ENCODE data around the gene PITX1.

The PITX1 gene

GRCh38 chr5:135048286-135048685 lies 14.3 kb upstream of the PITX1 start:
- H3K27me3 ChIP-seq (ENCODE audit: control insufficient read depth in 3 of 3, insufficient read depth in 3 of 3, low read depth in 1 of 3, low read length in 3 of 3) = peaks cover 15 to 97% (median 73%) of the 10 kb centered on the region in 3 experiments
- peaks cover 0 to 17% of the 10 kb centered on the region in 2 donors for H3K4me1 ChIP-seq (ENCODE audit: control insufficient read depth in 2 of 2, insufficient read depth in 1 of 2, low read depth in 1 of 2, low read length in 2 of 2)
- H2BK120ac ChIP-seq (ENCODE audit: low read depth, low read length) = no peak overlapping the region
- no peak overlapping the region for H2AK5ac ChIP-seq (ENCODE audit: low read depth, low read length)
- H2AFZ ChIP-seq (ENCODE audit: low read length) = no peak overlapping the region
- no peak overlapping the region for H3K4me2 ChIP-seq (ENCODE audit: insufficient read depth, low read length, poor library complexity, severe bottlenecking)
- H2BK12ac ChIP-seq (ENCODE audit: low read length) = peak overlapping the region; percentile 30
- no peak overlapping the region for H3K23ac ChIP-seq (ENCODE audit: low read depth, low read length, poor library complexity)
- DNase-seq (ENCODE audit: low spot score) = no peak
- H3K27ac ChIP-seq (replicated peaks; ENCODE audit: low read length) = no peak overlapping the region
- H3K9ac ChIP-seq (ENCODE audit: low read depth, low read length, poor library complexity) = no peak overlapping the region
- H4K8ac ChIP-seq (ENCODE audit: low read depth, low read length) = no peak overlapping the region
- H4K91ac ChIP-seq (ENCODE audit: low read depth, low read length, poor library complexity) = no peak overlapping the region
- no peaks in the 10 kb centered on the region for H3K36me3 ChIP-seq (replicated peaks in 1 of 2; ENCODE audit: control insufficient read depth in 2 of 2, insufficient read depth in 2 of 2, low read length in 2 of 2)
- H3K79me1 ChIP-seq (ENCODE audit: low read depth, low read length) = no peaks in the 10 kb centered on the region
- no peak overlapping the region for H2BK5ac ChIP-seq (ENCODE audit: low read length)
- no peaks in the 10 kb centered on the region for H3K9me3 ChIP-seq (replicated peaks in 1 of 2; ENCODE audit: control insufficient read depth in 2 of 2, insufficient read depth in 1 of 2, low read depth in 1 of 2, low read length in 2 of 2)
- WGBS, 2 donors (ENCODE audit: extremely low coverage in 2 of 2, insufficient read length in 2 of 2, insufficient replicate concordance in 1 of 2) = no CpG with 5 or more reads among the region's 2 CpGs
- H3K14ac ChIP-seq (ENCODE audit: low read length) = no peak overlapping the region
- H3K18ac ChIP-seq (ENCODE audit: low read length) = peak overlapping the region; percentile 74
- peak overlapping the region; percentile 37 for H2BK15ac ChIP-seq (ENCODE audit: low read length)
- H3K4me3 ChIP-seq (ENCODE audit: low read length in 2 of 2) = no peak overlapping the region
- H3K4ac ChIP-seq (ENCODE audit: low read length) = no peak overlapping the region

- Histone ChIP-seq H3K4me3 (ENCODE audit: low read length in 2 of 2) (no peak overlapping the region), H2AFZ (ENCODE audit: low read length) (no peak overlapping the region), H2BK120ac (ENCODE audit: low read depth, low read length) (no peak overlapping the region), H3K4me1 (ENCODE audit: control insufficient read depth in 2 of 2, insufficient read depth in 1 of 2, low read depth in 1 of 2, low read length in 2 of 2) (peaks cover 0 to 17% of the 10 kb centered on the region in 2 donors), H3K27ac (replicated peaks; ENCODE audit: low read length) (no peak overlapping the region), H3K79me1 (ENCODE audit: low read depth, low read length) (no peaks in the 10 kb centered on the region), H2BK5ac (ENCODE audit: low read length) (no peak overlapping the region), H3K4ac (ENCODE audit: low read length) (no peak overlapping the region), H4K91ac (ENCODE audit: low read depth, low read length, poor library complexity) (no peak overlapping the region), H3K4me2 (ENCODE audit: insufficient read depth, low read length, poor library complexity, severe bottlenecking) (no peak overlapping the region), H3K23ac (ENCODE audit: low read depth, low read length, poor library complexity) (no peak overlapping the region), H3K18ac (ENCODE audit: low read length) (peak overlapping the region; percentile 49), H2BK15ac (ENCODE audit: low read length) (no peak overlapping the region), H3K9ac (ENCODE audit: low read depth, low read length, poor library complexity) (no peak overlapping the region), H3K9me3 (replicated peaks in 1 of 2; ENCODE audit: control insufficient read depth in 2 of 2, insufficient read depth in 1 of 2, low read depth in 1 of 2, low read length in 2 of 2) (no peaks in the 10 kb centered on the region), H2BK12ac (ENCODE audit: low read length) (no peak overlapping the region), H3K14ac (ENCODE audit: low read length) (peak overlapping the region; percentile 39), H4K8ac (ENCODE audit: low read depth, low read length) (no peak overlapping the region), H2AK5ac (ENCODE audit: low read depth, low read length) (no peak overlapping the region), H3K27me3 (ENCODE audit: control insufficient read depth in 3 of 3, insufficient read depth in 3 of 3, low read depth in 1 of 3, low read length in 3 of 3) (peaks cover 15 to 98% (median 77%) of the 10 kb centered on the region in 3 experiments), H3K36me3 (replicated peaks in 1 of 2; ENCODE audit: control insufficient read depth in 2 of 2, insufficient read depth in 2 of 2, low read length in 2 of 2) (no peaks in the 10 kb centered on the region)
- no CpG with 5 or more reads among the region's 2 CpGs for WGBS, 2 donors (ENCODE audit: extremely low coverage in 2 of 2, insufficient read length in 2 of 2, insufficient replicate concordance in 1 of 2)
- no peak for DNase-seq (ENCODE audit: low spot score)
Observed at GRCh38 chr5:135047347-135047695, 13.3 kb upstream of the PITX1 start.

GRCh38 chr5:135046661-135047346 lies 12.8 kb upstream of the PITX1 start:
- no peak overlapping the region for H2AK5ac ChIP-seq (ENCODE audit: low read depth, low read length)
- H2BK120ac ChIP-seq (ENCODE audit: low read depth, low read length) = no peak overlapping the region
- no peak overlapping the region for H3K27ac ChIP-seq (replicated peaks; ENCODE audit: low read length)
- no peak overlapping the region for H3K4ac ChIP-seq (ENCODE audit: low read length)
- no peak overlapping the region for H2BK5ac ChIP-seq (ENCODE audit: low read length)
- H2BK12ac ChIP-seq (ENCODE audit: low read length) = no peak overlapping the region
- no peak overlapping the region for H3K14ac ChIP-seq (ENCODE audit: low read length)
- peak overlapping the region; percentile 4 for H3K18ac ChIP-seq (ENCODE audit: low read length)
- no CpG with 5 or more reads among the region's 5 CpGs for WGBS, 2 donors (ENCODE audit: extremely low coverage in 2 of 2, insufficient read length in 2 of 2, insufficient replicate concordance in 1 of 2)
- peaks cover 15 to 98% (median 77%) of the 10 kb centered on the region in 3 experiments for H3K27me3 ChIP-seq (ENCODE audit: control insufficient read depth in 3 of 3, insufficient read depth in 3 of 3, low read depth in 1 of 3, low read length in 3 of 3)
- no peak overlapping the region for H3K9ac ChIP-seq (ENCODE audit: low read depth, low read length, poor library complexity)
- no peak overlapping the region for H3K4me2 ChIP-seq (ENCODE audit: insufficient read depth, low read length, poor library complexity, severe bottlenecking)
- H3K36me3 ChIP-seq (replicated peaks in 1 of 2; ENCODE audit: control insufficient read depth in 2 of 2, insufficient read depth in 2 of 2, low read length in 2 of 2) = no peaks in the 10 kb centered on the region
- H3K4me1 ChIP-seq (ENCODE audit: control insufficient read depth in 2 of 2, insufficient read depth in 1 of 2, low read depth in 1 of 2, low read length in 2 of 2) = peaks cover 0 to 17% of the 10 kb centered on the region in 2 donors
- H4K91ac ChIP-seq (ENCODE audit: low read depth, low read length, poor library complexity) = no peak overlapping the region
- H3K9me3 ChIP-seq (replicated peaks in 1 of 2; ENCODE audit: control insufficient read depth in 2 of 2, insufficient read depth in 1 of 2, low read depth in 1 of 2, low read length in 2 of 2) = no peaks in the 10 kb centered on the region
- no peak overlapping the region for H2BK15ac ChIP-seq (ENCODE audit: low read length)
- no peak overlapping the region for H3K4me3 ChIP-seq (ENCODE audit: low read length in 2 of 2)
- no peaks in the 10 kb centered on the region for H3K79me1 ChIP-seq (ENCODE audit: low read depth, low read length)
- H4K8ac ChIP-seq (ENCODE audit: low read depth, low read length) = no peak overlapping the region
- H2AFZ ChIP-seq (ENCODE audit: low read length) = no peak overlapping the region
- no peak overlapping the region for H3K23ac ChIP-seq (ENCODE audit: low read depth, low read length, poor library complexity)
- DNase-seq (ENCODE audit: low spot score) = no peak

- Histone ChIP-seq H3K79me1 (ENCODE audit: low read depth, low read length) (no peaks in the 10 kb centered on the region), H3K4me1 (ENCODE audit: control insufficient read depth in 2 of 2, insufficient read depth in 1 of 2, low read depth in 1 of 2, low read length in 2 of 2) (peaks cover 0 to 18% of the 10 kb centered on the region in 2 donors), H4K8ac (ENCODE audit: low read depth, low read length) (no peak overlapping the region), H3K4ac (ENCODE audit: low read length) (no peak overlapping the region), H3K9ac (ENCODE audit: low read depth, low read length, poor library complexity) (peak overlapping the region; percentile 57), H3K23ac (ENCODE audit: low read depth, low read length, poor library complexity) (no peak overlapping the region), H3K4me2 (ENCODE audit: insufficient read depth, low read length, poor library complexity, severe bottlenecking) (no peak overlapping the region), H3K4me3 (ENCODE audit: low read length in 2 of 2) (peak overlapping the region in 1 of 2 donors; percentile 27), H3K36me3 (replicated peaks in 1 of 2; ENCODE audit: control insufficient read depth in 2 of 2, insufficient read depth in 2 of 2, low read length in 2 of 2) (no peaks in the 10 kb centered on the region), H2BK12ac (ENCODE audit: low read length) (no peak overlapping the region), H2BK5ac (ENCODE audit: low read length) (no peak overlapping the region), H2BK15ac (ENCODE audit: low read length) (no peak overlapping the region), H2AK5ac (ENCODE audit: low read depth, low read length) (no peak overlapping the region), H2AFZ (ENCODE audit: low read length) (no peak overlapping the region), H3K18ac (ENCODE audit: low read length) (no peak overlapping the region), H3K27ac (replicated peaks; ENCODE audit: low read length) (no peak overlapping the region), H3K9me3 (replicated peaks in 1 of 2; ENCODE audit: control insufficient read depth in 2 of 2, insufficient read depth in 1 of 2, low read depth in 1 of 2, low read length in 2 of 2) (no peaks in the 10 kb centered on the region), H2BK120ac (ENCODE audit: low read depth, low read length) (no peak overlapping the region), H3K27me3 (ENCODE audit: control insufficient read depth in 3 of 3, insufficient read depth in 3 of 3, low read depth in 1 of 3, low read length in 3 of 3) (peaks cover 19 to 98% (median 77%) of the 10 kb centered on the region in 3 experiments), H4K91ac (ENCODE audit: low read depth, low read length, poor library complexity) (no peak overlapping the region), H3K14ac (ENCODE audit: low read length) (no peak overlapping the region)
- no peak for DNase-seq (ENCODE audit: low spot score)
Observed at GRCh38 chr5:135045488-135045887, 11.5 kb upstream of the PITX1 start.

Measured in neuronal stem cell (in vitro differentiated cells).